OCI-LY1 (cell line): ENCODE data around the gene CCDC86.

Experiments used
- H2AFZ ChIP-seq: fragments of 200-600 bp; sonication (generic), shearing (Covaris generic); 2 replicates; pipeline ENCODE4 v1.6.0; 2014; ENCODE audit warnings: antibody characterized with exemption, mild to moderate bottlenecking, low read length
- H3F3A ChIP-seq: fragments of 200-600 bp; sonication (generic), shearing (Covaris generic); 2 replicates; pipeline ENCODE4 v1.6.0; 2014; ENCODE audit warnings: mild to moderate bottlenecking, antibody characterized with exemption, low read length, moderate library complexity; ENCODE audit not compliant: insufficient read depth
- H3K27ac ChIP-seq: fragments of 200-600 bp; sonication (generic); 2 replicates; pipeline ENCODE4 v1.5.1; 2014; ENCODE audit warnings: low read length, mixed run types, mild to moderate bottlenecking, low read depth; ENCODE audit not compliant: poor library complexity, severe bottlenecking
- H3K27me3 ChIP-seq: fragments of 200-600 bp; sonication (generic); 2 replicates; pipeline ENCODE4 v1.6.0; 2014; ENCODE audit warnings: antibody characterized with exemption, mild to moderate bottlenecking, low read length, moderate library complexity; ENCODE audit not compliant: insufficient read depth
- H3K36me3 ChIP-seq: fragments of 200-600 bp; sonication (generic); 2 replicates; pipeline ENCODE4 v1.6.1; 2014; ENCODE audit warnings: mild to moderate bottlenecking, antibody characterized with exemption, low read length, moderate library complexity, mixed read lengths; ENCODE audit not compliant: insufficient read depth
- H3K4me1 ChIP-seq: fragments of 200-600 bp; sonication (generic); 2 replicates; pipeline ENCODE4 v1.5.1; 2014; ENCODE audit warnings: mild to moderate bottlenecking, low read length, moderate library complexity; ENCODE audit not compliant: insufficient read depth, severe bottlenecking
- H3K4me2 ChIP-seq: fragments of 200-600 bp; sonication (generic), shearing (Covaris generic); 2 replicates; pipeline ENCODE4 v1.6.1; 2014; ENCODE audit warnings: low read length
- H3K4me3 ChIP-seq: fragments of 200-600 bp; sonication (generic); 2 replicates; pipeline ENCODE4 v1.5.1; 2014; ENCODE audit warnings: low read length, low read depth, mild to moderate bottlenecking, mixed read lengths; ENCODE audit not compliant: poor library complexity, severe bottlenecking
- H3K79me2 ChIP-seq: fragments of 200-600 bp; shearing (Covaris generic); 2 replicates; pipeline ENCODE4 v1.6.1; 2016; ENCODE audit warnings: mixed run types, low read length, mixed read lengths; ENCODE audit not compliant: insufficient read depth
- H3K9ac ChIP-seq: fragments of 200-600 bp; sonication (generic), shearing (Covaris generic); 2 replicates; pipeline ENCODE4 v1.6.1; 2014; ENCODE audit warnings: mild to moderate bottlenecking, low read length, mixed read lengths
- H3K9me2 ChIP-seq: fragments of 200-600 bp; sonication (generic), shearing (Covaris generic); 2 replicates; pipeline ENCODE4 v1.6.1; 2014; ENCODE audit warnings: low read depth, mild to moderate bottlenecking, low read length, mixed read lengths
- H3K9me3 ChIP-seq: fragments of 200-600 bp; shearing (Covaris generic); 2 replicates; pipeline ENCODE4 v1.6.1; 2014; ENCODE audit warnings: low read length, mixed read lengths
- H4K20me1 ChIP-seq: fragments of 200-600 bp; sonication (generic), shearing (Covaris generic); 2 replicates; pipeline ENCODE4 v1.6.0; 2016; ENCODE audit warnings: mild to moderate bottlenecking, low read length; ENCODE audit not compliant: insufficient read depth
- EZH2 ChIP-seq: fragments of 200-600 bp; sonication (generic), shearing (Covaris generic); IDR thresholded peaks from 2 replicates; pipeline ENCODE4 v1.8.0; 2017; ENCODE audit warnings: borderline replicate concordance, mixed run types, mild to moderate bottlenecking, antibody characterized with exemption, low read length, moderate library complexity, mixed read lengths
- TF ChIP-seq, protein P1 (sequence below): fragments of 200-600 bp; sonication (generic), shearing (Covaris generic); IDR thresholded peaks from 2 replicates; pipeline ENCODE4 v1.5.1; 2017; ENCODE audit warnings: mild to moderate bottlenecking, antibody characterized with exemption, low read length, moderate library complexity, mixed read lengths

The CCDC86 gene

DNA sequence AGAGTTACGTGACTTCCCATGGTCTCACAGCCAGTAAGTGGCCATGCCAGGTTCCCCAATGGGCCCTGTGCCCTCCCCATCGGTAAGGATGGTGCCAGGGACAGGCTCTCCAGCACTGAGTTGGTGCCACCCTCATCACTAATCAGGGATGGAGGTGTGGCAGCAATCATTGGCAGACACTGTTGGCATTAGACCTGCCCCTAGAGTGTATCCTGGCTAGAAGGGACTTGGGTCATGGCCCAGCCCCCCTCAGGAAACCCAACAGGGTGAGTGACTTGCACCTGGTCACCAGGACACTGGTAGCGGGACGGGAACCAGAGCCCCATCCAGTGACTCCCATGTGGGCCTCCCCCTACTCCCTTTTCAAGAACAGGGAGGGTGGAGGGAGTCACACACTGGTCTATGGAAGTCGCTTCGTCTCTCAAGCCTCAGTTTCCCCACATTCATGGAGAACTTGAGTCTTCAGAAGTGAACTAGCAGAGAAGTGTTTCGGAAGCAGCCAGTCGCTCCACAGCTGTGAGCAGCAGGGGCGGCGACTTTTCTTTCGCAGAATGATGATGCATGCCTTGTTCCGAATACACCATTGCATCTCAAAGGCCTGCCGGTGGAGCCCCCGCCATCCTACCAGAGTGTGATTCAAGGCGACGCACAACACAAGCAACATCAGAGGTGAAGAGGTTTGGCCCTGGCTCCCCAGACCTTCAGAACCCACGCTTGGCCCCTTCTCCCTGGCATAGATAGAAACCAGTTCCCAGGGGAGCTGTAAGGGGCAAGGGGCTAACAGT lies 43.9 kb upstream of the CCDC86 start:
- H3K79me2 ChIP-seq, result no peaks in the 10 kb centered on the region
- no peaks in the 10 kb centered on the region for H3K9me2 ChIP-seq
- no peak overlapping the region for H3K27ac ChIP-seq
- H3K27me3 ChIP-seq, result peaks cover 3% of the 10 kb centered on the region; the same call in 1 of the 2 replicates
- no peaks in the 10 kb centered on the region for H4K20me1 ChIP-seq
- H3K4me3 ChIP-seq, result no peak overlapping the region
- no peaks in the 10 kb centered on the region for H3K9me3 ChIP-seq
- no peaks in the 10 kb centered on the region for H3K4me1 ChIP-seq
- no peaks in the 10 kb centered on the region for H3K36me3 ChIP-seq
- H3F3A ChIP-seq, result no peaks in the 10 kb centered on the region
- H2AFZ ChIP-seq, result no peak overlapping the region
- no peak overlapping the region for H3K9ac ChIP-seq
- TF ChIP-seq, protein P1, sequence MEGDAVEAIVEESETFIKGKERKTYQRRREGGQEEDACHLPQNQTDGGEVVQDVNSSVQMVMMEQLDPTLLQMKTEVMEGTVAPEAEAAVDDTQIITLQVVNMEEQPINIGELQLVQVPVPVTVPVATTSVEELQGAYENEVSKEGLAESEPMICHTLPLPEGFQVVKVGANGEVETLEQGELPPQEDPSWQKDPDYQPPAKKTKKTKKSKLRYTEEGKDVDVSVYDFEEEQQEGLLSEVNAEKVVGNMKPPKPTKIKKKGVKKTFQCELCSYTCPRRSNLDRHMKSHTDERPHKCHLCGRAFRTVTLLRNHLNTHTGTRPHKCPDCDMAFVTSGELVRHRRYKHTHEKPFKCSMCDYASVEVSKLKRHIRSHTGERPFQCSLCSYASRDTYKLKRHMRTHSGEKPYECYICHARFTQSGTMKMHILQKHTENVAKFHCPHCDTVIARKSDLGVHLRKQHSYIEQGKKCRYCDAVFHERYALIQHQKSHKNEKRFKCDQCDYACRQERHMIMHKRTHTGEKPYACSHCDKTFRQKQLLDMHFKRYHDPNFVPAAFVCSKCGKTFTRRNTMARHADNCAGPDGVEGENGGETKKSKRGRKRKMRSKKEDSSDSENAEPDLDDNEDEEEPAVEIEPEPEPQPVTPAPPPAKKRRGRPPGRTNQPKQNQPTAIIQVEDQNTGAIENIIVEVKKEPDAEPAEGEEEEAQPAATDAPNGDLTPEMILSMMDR, result no peak
- TF ChIP-seq EZH2, result no peak
- no peak overlapping the region for H3K4me2 ChIP-seq

DNA sequence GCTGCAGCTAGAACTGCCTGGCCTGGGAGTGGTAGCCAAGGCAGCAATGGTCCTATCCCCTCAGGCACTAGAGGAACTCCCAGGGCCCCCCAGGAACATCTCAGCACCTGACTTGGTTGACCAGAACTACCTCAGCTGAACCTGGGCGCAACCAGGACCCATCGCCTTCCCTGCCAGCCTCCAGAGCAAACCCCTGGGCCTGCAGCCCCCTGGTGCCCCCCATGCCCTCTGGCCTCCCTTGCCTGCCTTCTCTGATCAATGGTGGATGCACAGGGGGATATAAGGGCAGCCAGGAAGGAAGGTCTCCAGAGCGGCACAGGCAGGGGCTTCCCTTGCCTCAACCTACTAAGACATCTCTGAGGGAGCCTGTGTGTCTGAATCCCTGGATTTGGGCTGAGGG lies 43.3 kb upstream of the CCDC86 start:
- H3F3A ChIP-seq, result no peaks in the 10 kb centered on the region
- H3K36me3 ChIP-seq, result no peaks in the 10 kb centered on the region
- no peaks in the 10 kb centered on the region for H3K9me2 ChIP-seq
- H3K27ac ChIP-seq, result no peak overlapping the region
- no peaks in the 10 kb centered on the region for H4K20me1 ChIP-seq
- no peaks in the 10 kb centered on the region for H3K9me3 ChIP-seq
- no peak overlapping the region for H3K4me3 ChIP-seq
- TF ChIP-seq, protein P1, result no peak
- TF ChIP-seq EZH2, result no peak
- H3K4me2 ChIP-seq, result no peak overlapping the region
- H3K79me2 ChIP-seq, result no peaks in the 10 kb centered on the region
- no peak overlapping the region for H3K9ac ChIP-seq
- H3K27me3 ChIP-seq, result peaks cover 3% of the 10 kb centered on the region; the same call in 1 of the 2 replicates
- H2AFZ ChIP-seq, result no peak overlapping the region
- no peaks in the 10 kb centered on the region for H3K4me1 ChIP-seq

DNA sequence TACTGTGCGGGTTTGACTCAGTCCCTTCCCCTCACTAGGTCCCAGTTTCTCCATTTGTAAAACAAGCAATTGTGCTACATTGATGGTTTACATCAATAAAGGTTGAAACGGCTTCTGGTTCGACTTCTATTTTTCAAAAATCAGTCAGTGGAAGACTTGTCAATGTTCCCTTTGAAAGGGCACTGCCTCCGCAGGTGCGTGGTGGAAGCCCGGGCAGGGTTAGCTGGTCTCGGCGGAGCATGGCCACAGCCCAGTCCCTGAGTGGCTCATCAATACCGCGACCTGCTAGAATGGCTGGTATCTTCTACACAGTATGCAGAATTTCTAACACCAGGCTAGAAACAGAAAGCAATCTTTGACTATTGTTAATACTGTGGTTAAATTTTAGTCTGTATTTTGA lies 40.7 kb upstream of the CCDC86 start:
- Histone ChIP-seq H4K20me1 (no peaks in the 10 kb centered on the region), H3F3A (no peaks in the 10 kb centered on the region), H2AFZ (no peak overlapping the region), H3K27me3 (peaks cover 3% of the 10 kb centered on the region; the same call in 1 of the 2 replicates), H3K36me3 (no peaks in the 10 kb centered on the region), H3K9me3 (no peaks in the 10 kb centered on the region), H3K9me2 (no peaks in the 10 kb centered on the region), H3K9ac (no peak overlapping the region), H3K4me3 (no peak overlapping the region), H3K4me1 (no peaks in the 10 kb centered on the region), H3K4me2 (no peak overlapping the region), H3K27ac (no peak overlapping the region), H3K79me2 (no peaks in the 10 kb centered on the region)
- no peak for TF ChIP-seq EZH2
- TF ChIP-seq, protein P1, result no peak
